Osteocyte (in vitro differentiated cells): ENCODE data around the gene JADE3. TPM values are rescaled to one million over a fixed set of nuclear protein-coding genes. Genes with fewer than 3 reads are reported as not detected.
A peak's percentile ranks its signal among the peaks of the same experiment; 100 is the strongest.

ENCODE experiments used
- DNase-seq: peaks from one replicate; pipeline ENCODE4 v3.0.0; 2021; ENCODE audit warnings: mixed read lengths; ENCODE audit not compliant: unreplicated experiment; ENCODE audit errors: extremely low spot score
- H3K27ac Mint-ChIP-seq: one replicate; pipeline ENCODE4 v1.8.0; 2021; ENCODE audit warnings: mild to moderate bottlenecking, mixed read lengths; ENCODE audit not compliant: unreplicated experiment
- H3K27me3 Mint-ChIP-seq: one replicate; pipeline ENCODE4 v1.8.0; 2021; ENCODE audit warnings: mixed read lengths; ENCODE audit not compliant: unreplicated experiment
- H3K36me3 Mint-ChIP-seq: one replicate; pipeline ENCODE4 v1.8.0; 2021; ENCODE audit warnings: mixed read lengths; ENCODE audit not compliant: unreplicated experiment
- H3K4me1 Mint-ChIP-seq: one replicate; pipeline ENCODE4 v1.8.0; 2021; ENCODE audit warnings: mixed read lengths; ENCODE audit not compliant: unreplicated experiment
- H3K4me3 Mint-ChIP-seq: one replicate; pipeline ENCODE4 v1.8.0; 2021; ENCODE audit warnings: mild to moderate bottlenecking, moderate library complexity, mixed read lengths; ENCODE audit not compliant: unreplicated experiment
- H3K9me3 Mint-ChIP-seq: one replicate; pipeline ENCODE4 v1.8.0; 2021; ENCODE audit warnings: mixed read lengths; ENCODE audit not compliant: unreplicated experiment
- CTCF ChIP-seq: fragments of 200-600 bp; sonication (generic); IDR thresholded peaks from 2 replicates; pipeline ENCODE4 v1.5.0; 2021; ENCODE audit warnings: antibody characterized with exemption, mild to moderate bottlenecking, moderate library complexity
- total RNA-seq: library from RNA; stranded (reverse); gene quantifications from 2 replicates; pipeline ENCODE4 v1.2.1, GENCODE V29; 2021

Gene JADE3
- total RNA-seq, 1 donor from 2014 or later, result 11.2 TPM

GRCh38 chrX:46959101-46959500 lies 46.9 kb downstream of the JADE3 start:
- no peak overlapping the region for H3K27ac Mint-ChIP-seq
- peaks cover 3% of the 10 kb centered on the region for H3K9me3 Mint-ChIP-seq
- H3K4me3 Mint-ChIP-seq, result no peak overlapping the region
- H3K36me3 Mint-ChIP-seq, result no peaks in the 10 kb centered on the region
- H3K4me1 Mint-ChIP-seq, result peaks cover 33% of the 10 kb centered on the region
- DNase-seq, result no peak
- H3K27me3 Mint-ChIP-seq, result no peaks in the 10 kb centered on the region
- no peak for TF ChIP-seq CTCF

GRCh38 chrX:46959985-46960700 lies 47.9 kb downstream of the JADE3 start:
- H3K36me3 Mint-ChIP-seq, result no peaks in the 10 kb centered on the region
- no peak for DNase-seq
- peaks cover 29% of the 10 kb centered on the region for H3K4me1 Mint-ChIP-seq
- no peak overlapping the region for H3K4me3 Mint-ChIP-seq
- no peaks in the 10 kb centered on the region for H3K27me3 Mint-ChIP-seq
- TF ChIP-seq CTCF, result no peak
- peaks cover 6% of the 10 kb centered on the region for H3K9me3 Mint-ChIP-seq
- no peak overlapping the region for H3K27ac Mint-ChIP-seq

GRCh38 chrX:46961097-46961496 lies 48.9 kb downstream of the JADE3 start:
- Mint-ChIP-seq H3K27ac (no peak overlapping the region), H3K4me3 (no peak overlapping the region), H3K4me1 (peaks cover 29% of the 10 kb centered on the region), H3K27me3 (no peaks in the 10 kb centered on the region), H3K36me3 (no peaks in the 10 kb centered on the region), H3K9me3 (peaks cover 7% of the 10 kb centered on the region)
- DNase-seq, result no peak
- TF ChIP-seq CTCF, result no peak

- Mint-ChIP-seq H3K4me1 (peaks cover 33% of the 10 kb centered on the region), H3K27me3 (no peaks in the 10 kb centered on the region), H3K4me3 (no peak overlapping the region), H3K27ac (no peak overlapping the region), H3K9me3 (peaks cover 7% of the 10 kb centered on the region), H3K36me3 (no peaks in the 10 kb centered on the region)
- no peak for TF ChIP-seq CTCF
- no peak for DNase-seq
Measured at GRCh38 chrX:46961574-46962283, 49.5 kb downstream of the JADE3 start.

- Mint-ChIP-seq H3K36me3 (no peaks in the 10 kb centered on the region), H3K27ac (peak overlapping the region; percentile 72), H3K4me3 (no peak overlapping the region), H3K9me3 (peaks cover 8% of the 10 kb centered on the region), H3K27me3 (no peaks in the 10 kb centered on the region), H3K4me1 (peaks cover 13% of the 10 kb centered on the region)
- no peak for TF ChIP-seq CTCF
- no peak for DNase-seq
Measured at GRCh38 chrX:46965125-46965758, 53.0 kb downstream of the JADE3 start.
